NCI-H2196 (cell line): ENCODE measurements around the gene DENND6B.

Experiments
- DNase-seq: peaks from one replicate; lab custom pipeline; 2025; ENCODE audit not compliant: unreplicated experiment; lab: John Stamatoyannopoulos, UW

The DENND6B gene

GRCh38 chr22:50305393-50305922 is 21.4 kb downstream of the DENND6B start:
- no peak for DNase-seq

GRCh38 chr22:50304528-50305392 is 22.1 kb downstream of the DENND6B start:
- no peak for DNase-seq

GRCh38 chr22:50303848-50304527 is 22.8 kb downstream of the DENND6B start:
- no peak for DNase-seq

- no peak for DNase-seq
These were observed 23.3 kb downstream of the DENND6B start for GRCh38 chr22:50303515-50303847.

GRCh38 chr22:50302564-50302963 is 24.2 kb downstream of the DENND6B start:
- DNase-seq: no peak

- DNase-seq: no peak
These were observed 24.7 kb downstream of the DENND6B start for GRCh38 chr22:50302041-50302541.

GRCh38 chr22:50301581-50301991 is 25.2 kb downstream of the DENND6B start:
- no peak for DNase-seq

GRCh38 chr22:50300620-50301257 is 26.1 kb downstream of the DENND6B start:
- no peak for DNase-seq

GRCh38 chr22:50299785-50300619 is 26.8 kb downstream of the DENND6B start:
- DNase-seq: no peak

GRCh38 chr22:50298937-50299784 is 27.7 kb downstream of the DENND6B start:
- no peak for DNase-seq

- DNase-seq: no peak
These were observed 28.6 kb downstream of the DENND6B start for GRCh38 chr22:50298266-50298637.

- DNase-seq: no peak
These were observed 29.1 kb downstream of the DENND6B start for GRCh38 chr22:50297510-50298265.

GRCh38 chr22:50296658-50297490 is 29.9 kb downstream of the DENND6B start:
- DNase-seq: no peak

- no peak for DNase-seq
These were observed 32.5 kb downstream of the DENND6B start for GRCh38 chr22:50294319-50294656.

- no peak for DNase-seq
These were observed 33.1 kb downstream of the DENND6B start for GRCh38 chr22:50293441-50294318.

- DNase-seq: no peak
These were observed 34.0 kb downstream of the DENND6B start for GRCh38 chr22:50292643-50293440.
